Spleen (tissue), 11 donors: ENCODE results near the gene TMCC3. TPM values are rescaled to one million over a fixed set of nuclear protein-coding genes. Genes with fewer than 3 reads are reported as not detected.
"Not testable (repeated sequence)": the region's sequence is repeated elsewhere in the genome, so short reads cannot be mapped to it uniquely, and the experiment has no call there.

Source experiments
- DNase-seq: peaks from one replicate; pipeline ENCODE4 v3.0.0-alpha.2; 2020
- H3K27ac ChIP-seq, 8 donors: fragments of 200-600 bp; sonication (generic) in 7 of 8; 1 replicate in 4 of 8; 2 replicates in 4 of 8; pipeline versions ENCODE4 v1.5.0 to v1.8.0; 2016 to 2021; ENCODE audit warnings: inconsistent platforms in 4 of 8, mild to moderate bottlenecking in 4 of 8, moderate library complexity in 1 of 8
- H3K27me3 ChIP-seq, 7 donors: fragments of 200-600 bp; sonication (generic) in 6 of 7; replicated peaks in 1 of 7; 1 replicate in 4 of 7; 2 replicates in 3 of 7; pipeline versions ENCODE4 v1.5.0 to v1.8.0; 2016 to 2021; ENCODE audit warnings: inconsistent platforms in 3 of 7, mild to moderate bottlenecking in 1 of 7
- H3K36me3 ChIP-seq, 6 donors: fragments of 200-600 bp; sonication (generic) in 5 of 6; 1 replicate in 4 of 6; 2 replicates in 2 of 6; pipeline versions ENCODE4 v1.5.0 to v1.8.0; 2016 to 2021; ENCODE audit warnings: inconsistent platforms in 2 of 6
- H3K4me1 ChIP-seq, 6 donors: fragments of 200-600 bp; sonication (generic) in 5 of 6; 1 replicate in 3 of 6; 2 replicates in 3 of 6; pipeline versions ENCODE4 v1.5.0 to v1.8.0; 2016 to 2021; ENCODE audit warnings: inconsistent platforms in 3 of 6
- H3K4me3 ChIP-seq, 8 donors: fragments of 200-600 bp; sonication (generic) in 7 of 8; 1 replicate in 4 of 8; 2 replicates in 4 of 8; pipeline versions ENCODE4 v1.5.0 to v1.8.0; 2016 to 2021; ENCODE audit warnings: inconsistent platforms in 4 of 8, mild to moderate bottlenecking in 4 of 8, moderate library complexity in 2 of 8
- H3K9me3 ChIP-seq, 8 donors: fragments of 200-600 bp; sonication (generic) in 7 of 8; 1 replicate in 4 of 8; 2 replicates in 4 of 8; pipeline versions ENCODE4 v1.5.0 to v1.8.0; 2016 to 2021; ENCODE audit warnings: inconsistent platforms in 4 of 8
- POLR2A ChIP-seq, 3 donors: fragments of 450-650 bp; IDR thresholded peaks; one replicate each; pipeline ENCODE4 v1.5.1; 2017; ENCODE audit warnings: antibody characterized with exemption in 3 of 3, mild to moderate bottlenecking in 1 of 3
- POLR2AphosphoS5 ChIP-seq, 3 donors: sonication (generic); formaldehyde crosslinking; IDR thresholded peaks; one replicate each; pipeline ENCODE4 v1.5.1; 2017; ENCODE audit warnings: antibody characterized with exemption in 3 of 3
- WGBS, 5 donors: extraction: QIAGEN DNeasy Blood & Tissue Kit in 3 of 5; methylation state at CpG; one replicate each; pipeline versions ENCODE4 v1.1.5 to v1.1.7; 2013 to 2018; 5-methylcytosine and 5-hydroxymethylcytosine counted together
- intact Hi-C: fragments of 100-400 bp; cut with DNase I; formaldehyde crosslinking; loops from one replicate; pipeline ENCODE4 v1.15.0; 2023; ENCODE audit warnings: low total_unique reads
- polyA plus RNA-seq, 3 donors: library from polyadenylated mRNA; stranded (reverse); fragments of 200-250 nt; gene quantifications; one replicate each; pipeline ENCODE4 v1.2.1, GENCODE V29; 2013
- total RNA-seq, 7 donors: library from RNA; depleted of rRNA in 3 of 7; stranded (reverse); fragments of >200 nt in 3 of 7; fragmentation: NEBNext Ultra II Directional in 4 of 7; extraction: Animal tissue kit (Norgen Biotek cat#: 25700) in 4 of 7; gene quantifications; one replicate each; pipeline versions ENCODE4 v1.1.0 to v1.2.1, GENCODE V29; 2016 to 2021
- TF ChIP-seq, protein P1 (sequence below), 11 experiments: fragments of 200-600 bp in 7 of 11; fragments of 450-650 bp in 4 of 11; sonication (generic) in 4 of 11; IDR thresholded peaks in 8 of 11; conservative IDR thresholded peaks in 3 of 11; 1 replicate in 7 of 11; 2 replicates in 4 of 11; pipeline versions ENCODE4 v1.4.0 to v1.8.0; 2016 to 2021; ENCODE audit warnings: antibody characterized with exemption in 11 of 11, inconsistent platforms in 4 of 11, mild to moderate bottlenecking in 1 of 11
- donor health status: healthy with polysubstance abuse.
- donor health status: DM: no; HTN: no; CAD: no; lungs with moderate emphysema.
- donor health status: DM: no; HTN: no; CAD: no.
- donor health status: Bipolar disorder and iron deficiency.
- donor health status: healthy.
- donor health status: DM: no; HTN: no; CAD: no.
- donor health status: DM: yes; HTN: yes; CAD: no.

The TMCC3 gene
- total and polyA plus RNA-seq, 10 donors, result 2.9 to 41.3 (median 27.7) TPM

DNA sequence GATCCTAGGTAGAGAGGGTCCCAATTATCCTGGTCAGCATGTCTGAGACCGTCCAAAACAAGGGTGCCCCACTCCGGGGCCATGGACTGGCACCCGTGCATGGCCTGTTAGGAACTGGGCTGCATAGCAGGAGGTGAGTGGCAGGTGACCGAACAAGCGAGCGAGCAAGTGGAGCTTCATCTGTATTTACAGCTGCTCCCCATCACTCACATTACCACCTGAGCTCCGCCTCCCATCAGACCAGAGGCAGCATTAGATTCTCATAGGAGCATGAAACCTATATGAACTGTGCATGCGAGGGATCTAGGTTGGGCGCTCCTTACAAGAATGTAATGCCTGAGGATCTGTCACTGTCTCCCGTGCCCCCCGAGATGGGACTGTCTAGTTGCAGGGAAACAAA lies 44.4 kb upstream of the TMCC3 start:
- TF ChIP-seq, protein P1, sequence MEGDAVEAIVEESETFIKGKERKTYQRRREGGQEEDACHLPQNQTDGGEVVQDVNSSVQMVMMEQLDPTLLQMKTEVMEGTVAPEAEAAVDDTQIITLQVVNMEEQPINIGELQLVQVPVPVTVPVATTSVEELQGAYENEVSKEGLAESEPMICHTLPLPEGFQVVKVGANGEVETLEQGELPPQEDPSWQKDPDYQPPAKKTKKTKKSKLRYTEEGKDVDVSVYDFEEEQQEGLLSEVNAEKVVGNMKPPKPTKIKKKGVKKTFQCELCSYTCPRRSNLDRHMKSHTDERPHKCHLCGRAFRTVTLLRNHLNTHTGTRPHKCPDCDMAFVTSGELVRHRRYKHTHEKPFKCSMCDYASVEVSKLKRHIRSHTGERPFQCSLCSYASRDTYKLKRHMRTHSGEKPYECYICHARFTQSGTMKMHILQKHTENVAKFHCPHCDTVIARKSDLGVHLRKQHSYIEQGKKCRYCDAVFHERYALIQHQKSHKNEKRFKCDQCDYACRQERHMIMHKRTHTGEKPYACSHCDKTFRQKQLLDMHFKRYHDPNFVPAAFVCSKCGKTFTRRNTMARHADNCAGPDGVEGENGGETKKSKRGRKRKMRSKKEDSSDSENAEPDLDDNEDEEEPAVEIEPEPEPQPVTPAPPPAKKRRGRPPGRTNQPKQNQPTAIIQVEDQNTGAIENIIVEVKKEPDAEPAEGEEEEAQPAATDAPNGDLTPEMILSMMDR (IDR thresholded peaks at IDR 0.05 in 8 of 11, conservative IDR thresholded peaks at IDR 0.05 in 3 of 11), result no peak
- no peak for TF ChIP-seq POLR2AphosphoS5 (IDR thresholded peaks at IDR 0.05)
- TF ChIP-seq POLR2A (IDR thresholded peaks at IDR 0.05), result no peak
- 94 to 98% (median 96%) methylated on average over 11 of the region's 11 CpGs for WGBS, 5 donors
- Histone ChIP-seq H3K36me3 (no peaks in the 10 kb centered on the region), H3K9me3 (no peaks in the 10 kb centered on the region), H3K27me3 (no peaks in the 10 kb centered on the region), H3K4me3 (no peak overlapping the region), H3K27ac (no peak overlapping the region), H3K4me1 (peaks cover 0 to 15% (median 5%) of the 10 kb centered on the region in 6 donors)
- intact Hi-C loops, result no loop called here
- no peak for DNase-seq

DNA sequence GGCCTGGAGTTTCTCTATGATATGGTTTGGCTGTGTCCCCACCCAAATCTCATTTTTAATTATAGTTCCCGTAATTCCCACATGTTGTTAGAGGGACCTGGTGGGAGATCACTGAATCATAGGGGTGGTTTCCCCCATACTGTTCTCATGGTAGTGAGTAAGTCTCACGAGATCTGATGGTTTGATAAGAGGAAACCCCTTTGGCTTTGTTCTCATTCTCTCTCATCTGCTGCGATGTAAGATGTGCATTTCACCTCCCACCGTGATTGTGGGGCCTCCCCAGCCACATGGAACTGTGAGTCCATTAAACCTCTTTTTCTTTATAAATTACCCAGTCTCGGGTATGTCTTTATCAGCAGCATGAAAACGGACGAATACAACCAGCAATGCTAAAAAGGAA lies 42.5 kb upstream of the TMCC3 start:
- H3K27ac ChIP-seq, H3K9me3 ChIP-seq, H3K4me3 ChIP-seq, intact Hi-C loops, H3K27me3 ChIP-seq, DNase-seq, H3K36me3 ChIP-seq: not testable (repeated sequence)
- H3K4me1 ChIP-seq, result peaks cover 0 to 30% (median 13%) of the 10 kb centered on the region in 6 donors
- WGBS, 5 donors, result 77 to 86% (median 83%) methylated on average over 7 of the region's 7 CpGs

DNA sequence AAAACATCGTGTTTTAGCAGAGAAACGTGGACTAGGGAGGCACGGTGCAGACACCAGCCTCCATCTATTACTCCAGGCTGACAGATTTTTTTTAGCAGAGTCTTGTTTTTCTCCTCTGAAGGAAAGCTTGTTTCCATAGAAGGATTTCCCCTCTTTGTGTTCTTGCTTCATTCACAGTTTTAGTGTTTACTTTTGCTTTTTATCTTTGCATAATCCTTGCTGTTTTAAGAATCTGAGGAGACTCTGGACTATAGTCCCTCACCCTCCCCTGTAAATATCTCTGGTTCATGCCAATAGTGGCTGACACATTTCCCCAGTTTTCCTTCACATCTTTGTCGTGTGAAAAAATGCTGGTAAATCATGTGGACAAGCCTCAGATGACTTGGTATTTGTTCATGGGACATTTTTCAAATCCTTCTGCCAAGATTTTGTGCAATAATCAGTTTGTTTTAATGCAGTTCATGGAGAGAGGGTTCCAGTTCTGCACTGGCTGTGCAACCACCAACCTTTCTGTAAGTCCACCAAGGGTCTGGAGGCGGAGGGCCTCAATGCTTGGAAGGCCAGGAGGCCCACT lies 39.9 kb upstream of the TMCC3 start:
- Histone ChIP-seq H3K36me3 (no peaks in the 10 kb centered on the region), H3K9me3 (no peaks in the 10 kb centered on the region), H3K4me1 (peaks cover 0 to 30% (median 15%) of the 10 kb centered on the region in 6 donors), H3K27ac (peak overlapping the region in 1 of 8 donors; percentile 15), H3K27me3 (no peaks in the 10 kb centered on the region), H3K4me3 (no peak overlapping the region)
- no peak for DNase-seq
- intact Hi-C loops, result no loop called here
- 32 to 50% (median 40%) methylated on average over 5 of the region's 5 CpGs for WGBS, 5 donors
- no peak for TF ChIP-seq POLR2AphosphoS5 (IDR thresholded peaks at IDR 0.05)
- TF ChIP-seq POLR2A (IDR thresholded peaks at IDR 0.05), result no peak
- TF ChIP-seq, protein P1 (IDR thresholded peaks at IDR 0.05 in 8 of 11, conservative IDR thresholded peaks at IDR 0.05 in 3 of 11), result no peak

DNA sequence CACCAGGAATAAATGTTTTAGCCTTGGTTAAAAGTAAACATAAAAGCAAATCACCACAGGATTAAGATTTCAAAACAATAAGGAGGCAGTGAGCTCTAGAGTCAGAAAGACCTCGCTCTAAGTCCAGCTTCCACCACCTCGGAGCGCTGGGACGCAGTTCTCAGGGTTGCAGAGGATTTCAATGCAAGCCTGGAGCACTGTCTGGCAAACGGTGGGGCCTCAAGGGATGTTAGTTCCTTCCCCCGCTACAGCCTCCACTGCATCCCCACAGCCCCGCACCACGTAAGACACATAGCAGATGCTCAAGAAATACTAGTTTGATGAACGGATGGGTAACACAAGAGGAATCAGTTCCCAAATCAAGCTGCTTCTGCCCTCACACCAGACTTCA lies 39.3 kb upstream of the TMCC3 start:
- Histone ChIP-seq H3K9me3 (no peaks in the 10 kb centered on the region), H3K4me1 (peaks cover 0 to 30% (median 15%) of the 10 kb centered on the region in 6 donors), H3K27me3 (no peaks in the 10 kb centered on the region), H3K36me3 (no peaks in the 10 kb centered on the region), H3K27ac (peak overlapping the region in 3 of 8 donors; percentile 7 to 15 (median 8)), H3K4me3 (no peak overlapping the region)
- intact Hi-C loops, result no loop called here
- 80 to 89% (median 87%) methylated on average over 9 of the region's 9 CpGs for WGBS, 5 donors
- TF ChIP-seq, protein P1 (IDR thresholded peaks at IDR 0.05 in 8 of 11, conservative IDR thresholded peaks at IDR 0.05 in 3 of 11), result no peak
- TF ChIP-seq POLR2AphosphoS5 (IDR thresholded peaks at IDR 0.05), result no peak
- no peak for TF ChIP-seq POLR2A (IDR thresholded peaks at IDR 0.05)
- DNase-seq, result no peak
